Neuron (in vitro differentiated cells): ENCODE results near the gene XXYLT1.
"Not testable (repeated sequence)": the region's sequence is repeated elsewhere in the genome, so short reads cannot be mapped to it uniquely, and the experiment has no call there.

Source experiments
- H2AFZ ChIP-seq: one replicate; pipeline ENCODE4 v1.6.1; 2013; ENCODE audit warnings: low read depth, mild to moderate bottlenecking, inconsistent platforms, low read length, moderate library complexity
- H3K27me3 ChIP-seq: one replicate; pipeline ENCODE4 v1.6.1; 2013; ENCODE audit warnings: low read length; ENCODE audit not compliant: insufficient read depth
- H3K36me3 ChIP-seq: one replicate; pipeline ENCODE4 v1.6.1; 2013; ENCODE audit warnings: low read length; ENCODE audit not compliant: insufficient read depth
- H3K4me1 ChIP-seq: one replicate; pipeline ENCODE4 v1.6.1; 2013; ENCODE audit warnings: low read length; ENCODE audit not compliant: insufficient read depth
- H3K4me3 ChIP-seq: 2 replicates; pipeline ENCODE4 v1.5.1; 2013; ENCODE audit warnings: mild to moderate bottlenecking, low read length, moderate library complexity
- H3K9me3 ChIP-seq: one replicate; pipeline ENCODE4 v1.6.1; 2013; ENCODE audit warnings: low read length

The XXYLT1 gene, protein sequence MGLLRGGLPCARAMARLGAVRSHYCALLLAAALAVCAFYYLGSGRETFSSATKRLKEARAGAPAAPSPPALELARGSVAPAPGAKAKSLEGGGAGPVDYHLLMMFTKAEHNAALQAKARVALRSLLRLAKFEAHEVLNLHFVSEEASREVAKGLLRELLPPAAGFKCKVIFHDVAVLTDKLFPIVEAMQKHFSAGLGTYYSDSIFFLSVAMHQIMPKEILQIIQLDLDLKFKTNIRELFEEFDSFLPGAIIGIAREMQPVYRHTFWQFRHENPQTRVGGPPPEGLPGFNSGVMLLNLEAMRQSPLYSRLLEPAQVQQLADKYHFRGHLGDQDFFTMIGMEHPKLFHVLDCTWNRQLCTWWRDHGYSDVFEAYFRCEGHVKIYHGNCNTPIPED

GRCh38 chr3:195270817-195271409 lies at the start of gene XXYLT1:
XXYLT1 (minus strand) TSS chr3:195271159; CDS start chr3:195271058, 101 bp downstream.
- Histone ChIP-seq H3K4me1 (peaks cover 18% of the 10 kb centered on the region), H3K27me3 (no peaks in the 10 kb centered on the region), H3K4me3 (peak within 1 kb of the TSS; percentile 92), H3K9me3 (no peaks in the 10 kb centered on the region), H2AFZ (peak within 1 kb of the TSS; percentile 90), H3K36me3 (peaks cover 10% of the 10 kb centered on the region)

- H3K36me3 ChIP-seq: peaks cover 13% of the 10 kb centered on the region
- H3K27me3 ChIP-seq: no peaks in the 10 kb centered on the region
- H3K4me1 ChIP-seq: no peaks in the 10 kb centered on the region
- H3K9me3 ChIP-seq: peaks cover 16% of the 10 kb centered on the region
- H3K4me3 ChIP-seq: no peak overlapping the region
- H2AFZ ChIP-seq: no peak overlapping the region
Measured at GRCh38 chr3:195319060-195319459, 48.1 kb upstream of the XXYLT1 start.

- Histone ChIP-seq H3K4me1 (no peaks in the 10 kb centered on the region), H3K27me3 (no peaks in the 10 kb centered on the region), H3K36me3 (peaks cover under 1% of the 10 kb centered on the region), H3K4me3 (no peak overlapping the region), H2AFZ (no peak overlapping the region), H3K9me3 (peaks cover under 1% of the 10 kb centered on the region)
Measured at GRCh38 chr3:195312714-195313113, 41.8 kb upstream of the XXYLT1 start.

DNA sequence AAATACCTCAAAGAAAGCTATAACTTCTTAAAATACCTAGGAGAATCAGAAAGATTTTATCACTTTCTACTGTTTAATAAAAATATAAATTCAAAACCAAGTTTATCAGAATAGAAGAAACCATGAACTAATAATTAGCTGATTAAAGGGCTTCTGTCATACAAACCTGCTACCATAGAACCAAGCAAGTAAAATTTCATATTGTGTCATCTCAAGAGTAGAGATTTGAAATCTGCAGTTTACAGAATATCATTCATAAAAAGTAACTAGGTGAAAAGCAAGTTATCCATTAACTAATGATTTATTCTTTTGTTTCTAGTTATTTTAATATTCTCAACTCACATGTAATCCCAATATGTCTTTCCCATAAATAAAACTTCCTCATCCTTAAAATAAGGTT lies 36.8 kb upstream of the XXYLT1 start:
- H3K27me3 ChIP-seq: no peaks in the 10 kb centered on the region
- no peak overlapping the region for H2AFZ ChIP-seq
- no peak overlapping the region for H3K4me3 ChIP-seq
- H3K9me3 ChIP-seq: no peaks in the 10 kb centered on the region
- peaks cover 2% of the 10 kb centered on the region for H3K36me3 ChIP-seq
- no peaks in the 10 kb centered on the region for H3K4me1 ChIP-seq

DNA sequence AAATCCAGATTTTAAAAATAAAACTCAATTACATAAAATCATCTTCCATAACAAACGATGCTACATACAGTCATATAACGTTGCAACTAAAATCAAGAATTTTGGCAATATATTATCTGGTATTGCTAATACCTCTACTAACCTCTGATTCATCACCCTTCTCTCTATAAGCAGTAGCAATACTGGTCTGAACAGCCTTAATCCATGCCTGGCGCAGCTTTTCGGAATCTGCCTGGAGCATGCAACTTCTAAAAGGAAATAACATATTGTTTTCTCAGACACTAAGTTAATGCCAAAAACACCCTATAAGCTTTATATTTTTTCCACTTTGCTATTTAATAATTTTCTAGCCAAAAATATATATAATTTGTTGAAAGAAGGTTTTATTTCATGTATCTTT lies 35.4 kb upstream of the XXYLT1 start:
- Histone ChIP-seq H3K4me3 (no peak overlapping the region), H3K36me3 (peaks cover 7% of the 10 kb centered on the region)

DNA sequence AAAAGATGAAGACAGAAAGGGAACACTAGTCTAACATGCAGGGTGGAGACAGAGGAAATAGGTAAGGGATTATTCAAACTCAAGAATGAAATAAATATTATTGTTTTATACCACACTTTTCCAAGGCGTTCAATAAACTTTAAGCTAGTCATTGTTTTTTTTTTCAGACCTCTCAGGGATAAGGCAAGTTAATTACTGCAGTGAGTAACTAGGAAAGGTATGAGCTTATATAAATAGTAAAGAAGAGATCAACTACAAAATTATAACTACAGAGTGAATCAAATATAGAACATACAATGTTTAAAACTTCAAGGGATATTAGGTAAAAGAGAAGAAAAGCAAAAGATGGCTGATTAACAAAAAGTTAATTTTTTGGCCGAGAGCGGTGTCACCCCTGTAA lies 31.5 kb upstream of the XXYLT1 start:
- H3K4me1 ChIP-seq: no peaks in the 10 kb centered on the region
- no peak overlapping the region for H3K4me3 ChIP-seq
- no peak overlapping the region for H2AFZ ChIP-seq
- no peaks in the 10 kb centered on the region for H3K9me3 ChIP-seq
- peaks cover 8% of the 10 kb centered on the region for H3K36me3 ChIP-seq
- H3K27me3 ChIP-seq: no peaks in the 10 kb centered on the region

More for the DNA sequence above, 35.4 kb upstream of the XXYLT1 start:
- Histone ChIP-seq H3K9me3 (no peaks in the 10 kb centered on the region), H3K27me3 (no peaks in the 10 kb centered on the region), H3K4me1 (no peaks in the 10 kb centered on the region), H2AFZ (no peak overlapping the region)

- Histone ChIP-seq H3K4me3 (no peak overlapping the region), H2AFZ (no peak overlapping the region), H3K36me3 (peaks cover 9% of the 10 kb centered on the region), H3K27me3 (no peaks in the 10 kb centered on the region), H3K9me3 (no peaks in the 10 kb centered on the region), H3K4me1 (no peaks in the 10 kb centered on the region)
Measured at GRCh38 chr3:195297446-195297845, 26.5 kb upstream of the XXYLT1 start.

GRCh38 chr3:195296662-195297061 lies 25.7 kb upstream of the XXYLT1 start:
- no peak overlapping the region for H3K4me3 ChIP-seq
- H3K4me1 ChIP-seq: no peaks in the 10 kb centered on the region
- H3K36me3 ChIP-seq: peaks cover 10% of the 10 kb centered on the region
- H3K27me3 ChIP-seq: no peaks in the 10 kb centered on the region
- no peak overlapping the region for H2AFZ ChIP-seq
- H3K9me3 ChIP-seq: no peaks in the 10 kb centered on the region

GRCh38 chr3:195291121-195291520 lies 20.2 kb upstream of the XXYLT1 start:
- peaks cover 17% of the 10 kb centered on the region for H3K36me3 ChIP-seq
- H2AFZ ChIP-seq: no peak overlapping the region
- H3K4me1 ChIP-seq: no peaks in the 10 kb centered on the region
- no peaks in the 10 kb centered on the region for H3K27me3 ChIP-seq
- H3K9me3 ChIP-seq: no peaks in the 10 kb centered on the region
- H3K4me3 ChIP-seq: no peak overlapping the region

DNA sequence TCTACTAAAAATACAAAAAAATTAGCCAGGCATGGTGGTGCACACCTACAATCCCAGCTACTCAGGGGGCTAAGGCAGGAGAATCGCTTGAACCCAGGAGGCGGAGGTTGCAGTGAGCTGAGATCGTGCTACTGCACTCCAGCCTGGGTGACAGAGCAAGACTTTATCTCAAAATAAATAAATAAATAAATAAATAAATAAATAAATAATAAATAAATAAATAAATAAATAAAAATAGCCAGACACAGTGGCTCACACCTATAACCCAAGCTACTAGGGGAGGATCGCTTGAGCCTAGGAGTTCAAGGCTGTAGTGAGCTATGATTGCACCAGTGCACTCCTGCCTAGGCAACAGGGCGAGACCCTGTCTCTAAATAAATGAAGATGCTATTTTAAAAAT lies 19.7 kb upstream of the XXYLT1 start:
- peaks cover 17% of the 10 kb centered on the region for H3K36me3 ChIP-seq

GRCh38 chr3:195286115-195286872 lies 15.3 kb upstream of the XXYLT1 start:
- no peaks in the 10 kb centered on the region for H3K27me3 ChIP-seq
- H3K4me3 ChIP-seq: no peak overlapping the region
- H3K4me1 ChIP-seq: no peaks in the 10 kb centered on the region
- H3K36me3 ChIP-seq: peaks cover 17% of the 10 kb centered on the region
- no peak overlapping the region for H2AFZ ChIP-seq
- H3K9me3 ChIP-seq: no peaks in the 10 kb centered on the region

More for the DNA sequence above, 19.7 kb upstream of the XXYLT1 start:
- not testable (repeated sequence) for H3K4me1 ChIP-seq, H2AFZ ChIP-seq, H3K27me3 ChIP-seq, H3K9me3 ChIP-seq, H3K4me3 ChIP-seq

GRCh38 chr3:195285372-195285771 lies 14.4 kb upstream of the XXYLT1 start:
- H2AFZ ChIP-seq: no peak overlapping the region
- no peaks in the 10 kb centered on the region for H3K9me3 ChIP-seq
- no peak overlapping the region for H3K4me3 ChIP-seq
- H3K4me1 ChIP-seq: no peaks in the 10 kb centered on the region
- H3K27me3 ChIP-seq: no peaks in the 10 kb centered on the region
- peaks cover 15% of the 10 kb centered on the region for H3K36me3 ChIP-seq

DNA sequence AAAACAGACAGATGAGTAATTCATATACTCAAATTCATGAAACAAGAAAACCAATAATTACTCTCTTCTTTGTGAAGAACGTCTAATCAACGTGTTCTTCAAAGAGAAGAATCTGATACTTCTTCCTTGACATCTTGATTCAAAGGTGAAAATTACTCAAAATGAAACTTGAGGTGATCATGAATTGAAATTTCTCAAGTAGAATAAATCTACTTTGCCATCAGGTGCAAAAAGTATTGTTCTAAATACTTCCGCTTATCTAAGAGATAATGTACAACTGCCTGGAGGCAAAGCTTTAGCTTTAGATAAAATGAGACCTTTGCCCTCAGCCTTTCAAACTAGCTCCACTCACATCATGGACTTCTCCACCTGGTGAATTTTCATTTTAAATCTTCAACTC lies 13.9 kb upstream of the XXYLT1 start:
- H3K4me1 ChIP-seq: no peaks in the 10 kb centered on the region
- H3K27me3 ChIP-seq: no peaks in the 10 kb centered on the region
- H3K4me3 ChIP-seq: no peak overlapping the region
- no peak overlapping the region for H2AFZ ChIP-seq
- peaks cover 15% of the 10 kb centered on the region for H3K36me3 ChIP-seq
- H3K9me3 ChIP-seq: no peaks in the 10 kb centered on the region
